Activated naive CD8-positive, alpha-beta T cell (primary cell): ENCODE results near the gene SPOCK3.

ENCODE experiments used
- H3K27ac Mint-ChIP-seq: one replicate; pipeline ENCODE4 v1.8.0; 2021; ENCODE audit warnings: mixed read lengths
- H3K27me3 Mint-ChIP-seq: one replicate; pipeline ENCODE4 v1.8.0; 2021; ENCODE audit warnings: mixed read lengths
- H3K36me3 Mint-ChIP-seq: one replicate; pipeline ENCODE4 v1.8.0; 2021; ENCODE audit warnings: mixed read lengths
- H3K4me1 Mint-ChIP-seq: one replicate; pipeline ENCODE4 v1.8.0; 2021; ENCODE audit warnings: low read depth, mixed read lengths
- H3K4me3 Mint-ChIP-seq: one replicate; pipeline ENCODE4 v1.8.0; 2021; ENCODE audit warnings: mild to moderate bottlenecking, mixed read lengths
- H3K9me3 Mint-ChIP-seq: one replicate; pipeline ENCODE4 v1.8.0; 2021; ENCODE audit warnings: low read depth, mixed read lengths

Gene SPOCK3

GRCh38 chr4:167032871-167033270 is 201.4 kb downstream of the SPOCK3 start:
- H3K27ac Mint-ChIP-seq: no peak overlapping the region
- no peaks in the 10 kb centered on the region for H3K4me1 Mint-ChIP-seq
- no peaks in the 10 kb centered on the region for H3K36me3 Mint-ChIP-seq
- peaks cover 2% of the 10 kb centered on the region for H3K27me3 Mint-ChIP-seq
- H3K9me3 Mint-ChIP-seq: no peaks in the 10 kb centered on the region
- no peak overlapping the region for H3K4me3 Mint-ChIP-seq

- Mint-ChIP-seq H3K4me1 (no peaks in the 10 kb centered on the region), H3K4me3 (no peak overlapping the region), H3K27ac (no peak overlapping the region), H3K36me3 (no peaks in the 10 kb centered on the region), H3K9me3 (no peaks in the 10 kb centered on the region), H3K27me3 (no peaks in the 10 kb centered on the region)
These were observed 202.6 kb downstream of the SPOCK3 start for GRCh38 chr4:167031534-167032156.

- Mint-ChIP-seq H3K4me3 (no peak overlapping the region), H3K36me3 (no peaks in the 10 kb centered on the region), H3K27me3 (no peaks in the 10 kb centered on the region), H3K9me3 (no peaks in the 10 kb centered on the region), H3K4me1 (no peaks in the 10 kb centered on the region), H3K27ac (no peak overlapping the region)
These were observed 205.3 kb downstream of the SPOCK3 start for GRCh38 chr4:167028976-167029375.

GRCh38 chr4:167025670-167026069 is 208.6 kb downstream of the SPOCK3 start:
- no peaks in the 10 kb centered on the region for H3K36me3 Mint-ChIP-seq
- H3K27me3 Mint-ChIP-seq: no peaks in the 10 kb centered on the region
- no peaks in the 10 kb centered on the region for H3K9me3 Mint-ChIP-seq
- no peak overlapping the region for H3K27ac Mint-ChIP-seq
- no peaks in the 10 kb centered on the region for H3K4me1 Mint-ChIP-seq
- no peak overlapping the region for H3K4me3 Mint-ChIP-seq

GRCh38 chr4:167023364-167023925 is 210.8 kb downstream of the SPOCK3 start:
- H3K4me1 Mint-ChIP-seq: no peaks in the 10 kb centered on the region
- no peaks in the 10 kb centered on the region for H3K36me3 Mint-ChIP-seq
- no peaks in the 10 kb centered on the region for H3K9me3 Mint-ChIP-seq
- no peaks in the 10 kb centered on the region for H3K27me3 Mint-ChIP-seq
- no peak overlapping the region for H3K27ac Mint-ChIP-seq
- no peak overlapping the region for H3K4me3 Mint-ChIP-seq

- H3K36me3 Mint-ChIP-seq: no peaks in the 10 kb centered on the region
- no peaks in the 10 kb centered on the region for H3K9me3 Mint-ChIP-seq
- no peaks in the 10 kb centered on the region for H3K27me3 Mint-ChIP-seq
- H3K4me3 Mint-ChIP-seq: no peak overlapping the region
- no peak overlapping the region for H3K27ac Mint-ChIP-seq
- no peaks in the 10 kb centered on the region for H3K4me1 Mint-ChIP-seq
These were observed 212.6 kb downstream of the SPOCK3 start for GRCh38 chr4:167021545-167022155.

- H3K4me3 Mint-ChIP-seq: no peak overlapping the region
- H3K27ac Mint-ChIP-seq: no peak overlapping the region
- no peaks in the 10 kb centered on the region for H3K4me1 Mint-ChIP-seq
- H3K36me3 Mint-ChIP-seq: no peaks in the 10 kb centered on the region
- H3K27me3 Mint-ChIP-seq: no peaks in the 10 kb centered on the region
- no peaks in the 10 kb centered on the region for H3K9me3 Mint-ChIP-seq
These were observed 213.9 kb downstream of the SPOCK3 start for GRCh38 chr4:167020410-167020809.

GRCh38 chr4:167014944-167015343 is 219.3 kb downstream of the SPOCK3 start:
- Mint-ChIP-seq H3K4me3 (no peak overlapping the region), H3K27me3 (no peaks in the 10 kb centered on the region), H3K36me3 (no peaks in the 10 kb centered on the region), H3K27ac (no peak overlapping the region), H3K9me3 (no peaks in the 10 kb centered on the region), H3K4me1 (no peaks in the 10 kb centered on the region)

- no peaks in the 10 kb centered on the region for H3K4me1 Mint-ChIP-seq
These were observed 231.0 kb downstream of the SPOCK3 start for GRCh38 chr4:167003326-167003725.

GRCh38 chr4:167000141-167000852 is 234.0 kb downstream of the SPOCK3 start:
- H3K27me3 Mint-ChIP-seq: no peaks in the 10 kb centered on the region
- H3K4me3 Mint-ChIP-seq: no peak overlapping the region
- H3K4me1 Mint-ChIP-seq: no peaks in the 10 kb centered on the region
- no peaks in the 10 kb centered on the region for H3K36me3 Mint-ChIP-seq
- no peaks in the 10 kb centered on the region for H3K9me3 Mint-ChIP-seq
- H3K27ac Mint-ChIP-seq: no peak overlapping the region

More at GRCh38 chr4:167003326-167003725, 231.0 kb downstream of the SPOCK3 start:
- no peaks in the 10 kb centered on the region for H3K9me3 Mint-ChIP-seq
- no peak overlapping the region for H3K27ac Mint-ChIP-seq
- H3K36me3 Mint-ChIP-seq: no peaks in the 10 kb centered on the region
- H3K27me3 Mint-ChIP-seq: no peaks in the 10 kb centered on the region
- H3K4me3 Mint-ChIP-seq: no peak overlapping the region

GRCh38 chr4:166996216-166996615 is 238.1 kb downstream of the SPOCK3 start:
- no peaks in the 10 kb centered on the region for H3K36me3 Mint-ChIP-seq
- no peaks in the 10 kb centered on the region for H3K4me1 Mint-ChIP-seq
- H3K27me3 Mint-ChIP-seq: no peaks in the 10 kb centered on the region
- no peaks in the 10 kb centered on the region for H3K9me3 Mint-ChIP-seq
- no peak overlapping the region for H3K4me3 Mint-ChIP-seq
- no peak overlapping the region for H3K27ac Mint-ChIP-seq

- no peaks in the 10 kb centered on the region for H3K36me3 Mint-ChIP-seq
- no peaks in the 10 kb centered on the region for H3K27me3 Mint-ChIP-seq
- H3K27ac Mint-ChIP-seq: no peak overlapping the region
- H3K9me3 Mint-ChIP-seq: no peaks in the 10 kb centered on the region
- H3K4me1 Mint-ChIP-seq: no peaks in the 10 kb centered on the region
- H3K4me3 Mint-ChIP-seq: no peak overlapping the region
These were observed 239.6 kb downstream of the SPOCK3 start for GRCh38 chr4:166994686-166995085.

GRCh38 chr4:166991006-166991561 is 243.2 kb downstream of the SPOCK3 start:
- Mint-ChIP-seq H3K4me1 (no peaks in the 10 kb centered on the region), H3K9me3 (no peaks in the 10 kb centered on the region)

GRCh38 chr4:166989886-166990285 is 244.4 kb downstream of the SPOCK3 start:
- H3K27me3 Mint-ChIP-seq: no peaks in the 10 kb centered on the region
- H3K27ac Mint-ChIP-seq: no peak overlapping the region
- no peaks in the 10 kb centered on the region for H3K9me3 Mint-ChIP-seq
- no peak overlapping the region for H3K4me3 Mint-ChIP-seq
- H3K36me3 Mint-ChIP-seq: no peaks in the 10 kb centered on the region
- no peaks in the 10 kb centered on the region for H3K4me1 Mint-ChIP-seq

More at GRCh38 chr4:166991006-166991561, 243.2 kb downstream of the SPOCK3 start:
- H3K36me3 Mint-ChIP-seq: no peaks in the 10 kb centered on the region
- H3K4me3 Mint-ChIP-seq: no peak overlapping the region
- H3K27me3 Mint-ChIP-seq: no peaks in the 10 kb centered on the region
- no peak overlapping the region for H3K27ac Mint-ChIP-seq

- H3K27me3 Mint-ChIP-seq: no peaks in the 10 kb centered on the region
- H3K4me1 Mint-ChIP-seq: no peaks in the 10 kb centered on the region
- no peak overlapping the region for H3K27ac Mint-ChIP-seq
These were observed 247.3 kb downstream of the SPOCK3 start for GRCh38 chr4:166987026-166987425.

More at GRCh38 chr4:166987026-166987425, 247.3 kb downstream of the SPOCK3 start:
- Mint-ChIP-seq H3K4me3 (no peak overlapping the region), H3K9me3 (no peaks in the 10 kb centered on the region), H3K36me3 (no peaks in the 10 kb centered on the region)
